SK-N-SH (cell line): ENCODE measurements around the gene FAM107A.

ENCODE experiments used
- CTCF ChIP-seq: fragments of 200-600 bp; sonication (generic); IDR thresholded peaks from 2 replicates; pipeline ENCODE4 v1.6.1; 2017; ENCODE audit warnings: antibody characterized with exemption, mild to moderate bottlenecking, moderate library complexity
- GATA2 ChIP-seq: sonication (generic); formaldehyde crosslinking; IDR thresholded peaks from 2 replicates; pipeline ENCODE4 v1.5.0; 2020; ENCODE audit warnings: mild to moderate bottlenecking, missing genetic modification reagents
- RAD21 ChIP-seq: IDR thresholded peaks from 2 replicates; pipeline ENCODE4 v1.6.1; 2012; ENCODE audit warnings: mild to moderate bottlenecking, low read length
- REST ChIP-seq: IDR thresholded peaks from 2 replicates; pipeline ENCODE4 v1.6.1; 2012; ENCODE audit warnings: mild to moderate bottlenecking, low read depth, low read length, moderate library complexity
- USF2 ChIP-seq: fragments of 150-350 bp; IDR thresholded peaks from 2 replicates; pipeline ENCODE4 v1.6.1; 2017; ENCODE audit warnings: antibody characterized with exemption, low read length, low read depth, borderline replicate concordance

- TF ChIP-seq USF2 = no peak
- no peak for TF ChIP-seq CTCF
- TF ChIP-seq RAD21 = no peak
- TF ChIP-seq REST = no peak
- no peak for TF ChIP-seq GATA2 (CRISPR knock-in tag)
Measured at GRCh38 chr3:58526515-58526957, 50.7 kb downstream of the FAM107A start.
